GM23338 (cell line): ENCODE measurements around the gene MICALL2.

Experiments used
- CTCF ChIP-seq, 2 experiments: fragments of 200-600 bp in 1 of 2; sonication (generic) in 1 of 2; conservative IDR thresholded peaks; 2 replicates each; pipeline versions ENCODE4 v1.5.1 to v1.6.1; 2016 to 2017; ENCODE audit warnings: antibody characterized with exemption in 2 of 2, low read depth in 2 of 2, mild to moderate bottlenecking in 2 of 2, moderate library complexity in 1 of 2
- EZH2 ChIP-seq: fragments of 200-600 bp; sonication (generic); IDR thresholded peaks from one replicate; pipeline ENCODE4 v1.8.0; 2017; ENCODE audit warnings: antibody characterized with exemption, mild to moderate bottlenecking, low read depth; ENCODE audit not compliant: unreplicated experiment
- EZH2phosphoT487 ChIP-seq: fragments of 200-600 bp; sonication (generic); IDR thresholded peaks from one replicate; pipeline ENCODE4 v1.8.1; 2018; ENCODE audit warnings: antibody characterized with exemption; ENCODE audit not compliant: unreplicated experiment
- JUNB ChIP-seq: IDR thresholded peaks from one replicate; pipeline ENCODE4 v1.6.1; 2016; ENCODE audit warnings: antibody characterized with exemption; ENCODE audit not compliant: unreplicated experiment
- POLR2AphosphoS5 ChIP-seq: IDR thresholded peaks from 2 replicates; pipeline ENCODE4 v1.6.1; 2016; ENCODE audit warnings: antibody characterized with exemption, low read depth
- ZNF114 ChIP-seq: fragments of 250-450 bp; sonication (Bioruptor Pico); IDR thresholded peaks from 2 replicates; pipeline ENCODE4 v1.5.0; 2020; ENCODE audit warnings: mild to moderate bottlenecking, moderate library complexity
- TF ChIP-seq, protein P1 (sequence below): IDR thresholded peaks from one replicate; pipeline ENCODE4 v1.6.1; 2018; ENCODE audit warnings: antibody characterized with exemption; ENCODE audit not compliant: unreplicated experiment

DNA sequence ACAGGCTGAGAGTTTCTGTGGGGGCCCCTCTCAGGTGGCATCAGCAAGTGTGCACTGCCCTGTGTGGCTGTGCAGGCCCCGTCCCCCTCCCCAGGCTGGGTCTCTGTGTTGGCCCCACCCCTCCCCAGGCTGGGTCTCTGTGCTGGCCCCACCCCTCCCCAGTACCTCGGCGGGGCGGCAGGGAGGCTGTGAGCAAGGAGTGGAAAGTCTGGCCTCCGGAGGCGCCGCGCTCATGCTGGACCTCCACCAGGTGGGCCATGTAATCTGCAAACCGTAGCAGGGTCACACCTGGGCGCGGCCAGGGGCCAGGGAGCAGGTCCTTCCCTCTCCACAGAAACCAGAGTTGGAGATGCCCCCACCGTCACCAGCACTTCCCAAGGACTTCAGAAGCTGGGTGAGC, 21.4 kb upstream of the MICALL2 start:
- 0 out of 4 replicates have a peak, but pooled peaks of 1 of the 2 experiments have one; percentile 1 for TF ChIP-seq CTCF (conservative IDR thresholded peaks at IDR 0.05; ENCODE audit: low read depth in 2 of 2)
- TF ChIP-seq EZH2, result no peak
- no peak for TF ChIP-seq EZH2phosphoT487
- TF ChIP-seq, protein P1, sequence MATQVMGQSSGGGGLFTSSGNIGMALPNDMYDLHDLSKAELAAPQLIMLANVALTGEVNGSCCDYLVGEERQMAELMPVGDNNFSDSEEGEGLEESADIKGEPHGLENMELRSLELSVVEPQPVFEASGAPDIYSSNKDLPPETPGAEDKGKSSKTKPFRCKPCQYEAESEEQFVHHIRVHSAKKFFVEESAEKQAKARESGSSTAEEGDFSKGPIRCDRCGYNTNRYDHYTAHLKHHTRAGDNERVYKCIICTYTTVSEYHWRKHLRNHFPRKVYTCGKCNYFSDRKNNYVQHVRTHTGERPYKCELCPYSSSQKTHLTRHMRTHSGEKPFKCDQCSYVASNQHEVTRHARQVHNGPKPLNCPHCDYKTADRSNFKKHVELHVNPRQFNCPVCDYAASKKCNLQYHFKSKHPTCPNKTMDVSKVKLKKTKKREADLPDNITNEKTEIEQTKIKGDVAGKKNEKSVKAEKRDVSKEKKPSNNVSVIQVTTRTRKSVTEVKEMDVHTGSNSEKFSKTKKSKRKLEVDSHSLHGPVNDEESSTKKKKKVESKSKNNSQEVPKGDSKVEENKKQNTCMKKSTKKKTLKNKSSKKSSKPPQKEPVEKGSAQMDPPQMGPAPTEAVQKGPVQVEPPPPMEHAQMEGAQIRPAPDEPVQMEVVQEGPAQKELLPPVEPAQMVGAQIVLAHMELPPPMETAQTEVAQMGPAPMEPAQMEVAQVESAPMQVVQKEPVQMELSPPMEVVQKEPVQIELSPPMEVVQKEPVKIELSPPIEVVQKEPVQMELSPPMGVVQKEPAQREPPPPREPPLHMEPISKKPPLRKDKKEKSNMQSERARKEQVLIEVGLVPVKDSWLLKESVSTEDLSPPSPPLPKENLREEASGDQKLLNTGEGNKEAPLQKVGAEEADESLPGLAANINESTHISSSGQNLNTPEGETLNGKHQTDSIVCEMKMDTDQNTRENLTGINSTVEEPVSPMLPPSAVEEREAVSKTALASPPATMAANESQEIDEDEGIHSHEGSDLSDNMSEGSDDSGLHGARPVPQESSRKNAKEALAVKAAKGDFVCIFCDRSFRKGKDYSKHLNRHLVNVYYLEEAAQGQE, result no peak
- no peak for TF ChIP-seq ZNF114 (CRISPR knock-in tag)
- TF ChIP-seq POLR2AphosphoS5, result no peak
- no peak for TF ChIP-seq JUNB
